Calu3 (cell line): Measurements from ENCODE around the gene ADGRD1. TPM values are rescaled to one million over a fixed set of nuclear protein-coding genes. Genes with fewer than 3 reads are reported as not detected.

Source experiments
- BruUV-seq: library from RNA; stranded (reverse); fragments of 400-500 nt; replicated peaks from 2 replicates; lab custom pipeline; 2021; lab: Mats Ljungman, UMichigan
- CTCF ChIA-PET: fragments of 300-600 bp; sonication (Branson Sonifier 250); formaldehyde crosslinking; loops from one replicate; lab custom pipeline; 2022; ENCODE audit warnings: antibody characterized with exemption; lab: Charles Lee
- DNase-seq: peaks from one replicate; pipeline ENCODE4 v3.0.0; 2022
- H3K27ac Mint-ChIP-seq: one replicate; pipeline ENCODE4 v1.8.0; 2022; ENCODE audit warnings: mixed read lengths; ENCODE audit not compliant: unreplicated experiment
- H3K27me3 Mint-ChIP-seq: one replicate; pipeline ENCODE4 v1.8.0; 2022; ENCODE audit warnings: mixed read lengths; ENCODE audit not compliant: unreplicated experiment
- H3K36me3 Mint-ChIP-seq: one replicate; pipeline ENCODE4 v1.8.0; 2022; ENCODE audit warnings: mild to moderate bottlenecking, moderate library complexity, mixed read lengths; ENCODE audit not compliant: insufficient read depth, unreplicated experiment
- H3K4me1 Mint-ChIP-seq: one replicate; pipeline ENCODE4 v1.8.0; 2022; ENCODE audit warnings: mild to moderate bottlenecking, low read depth, mixed read lengths; ENCODE audit not compliant: unreplicated experiment
- H3K4me3 Mint-ChIP-seq: one replicate; pipeline ENCODE4 v1.8.0; 2022; ENCODE audit warnings: mild to moderate bottlenecking, low read depth, moderate library complexity, mixed read lengths; ENCODE audit not compliant: unreplicated experiment
- H3K9me3 Mint-ChIP-seq: one replicate; pipeline ENCODE4 v1.8.0; 2022; ENCODE audit warnings: low read depth, mixed read lengths; ENCODE audit not compliant: unreplicated experiment
- intact Hi-C: fragments of 100-400 bp; cut with micrococcal nuclease; formaldehyde crosslinking; loops from one replicate; pipeline ENCODE4 v1.10.0; 2022; ENCODE audit not compliant: unreplicated experiment
- total RNA-seq: library from RNA; stranded (reverse); gene quantifications from 2 replicates; pipeline ENCODE4 v1.2.3, GENCODE V29; 2022
- TF ChIP-seq, protein P1 (sequence below): fragments of 200-600 bp; IDR thresholded peaks from one replicate; pipeline ENCODE4 v1.8.0; 2022; ENCODE audit warnings: antibody characterized with exemption; ENCODE audit not compliant: unreplicated experiment

The ADGRD1 gene
- total RNA-seq, 1 experiment from 2014 or later = not detected

DNA sequence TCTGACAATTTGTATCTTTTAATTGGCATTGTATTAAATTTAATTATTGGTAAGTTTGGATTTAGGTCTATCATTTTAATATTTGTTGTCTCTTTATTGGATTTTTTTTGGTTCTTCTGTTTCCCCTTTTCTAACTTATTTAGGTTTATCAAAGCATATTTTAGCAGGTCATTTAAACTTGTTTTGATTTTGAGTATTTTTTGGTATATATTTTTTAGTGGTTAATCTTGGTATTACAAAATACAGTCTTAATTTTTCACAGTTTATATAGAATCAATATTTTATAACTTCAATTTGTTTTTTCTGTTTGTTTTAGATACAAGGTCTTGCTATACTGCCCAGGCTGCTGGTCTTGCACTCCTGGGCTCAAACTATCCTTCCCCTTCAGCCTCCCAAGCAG, 15.5 kb upstream of the ADGRD1 start:
- intact Hi-C loops = no loop called here
- BruUV-seq = no TSS peak
- TF ChIP-seq, protein P1, sequence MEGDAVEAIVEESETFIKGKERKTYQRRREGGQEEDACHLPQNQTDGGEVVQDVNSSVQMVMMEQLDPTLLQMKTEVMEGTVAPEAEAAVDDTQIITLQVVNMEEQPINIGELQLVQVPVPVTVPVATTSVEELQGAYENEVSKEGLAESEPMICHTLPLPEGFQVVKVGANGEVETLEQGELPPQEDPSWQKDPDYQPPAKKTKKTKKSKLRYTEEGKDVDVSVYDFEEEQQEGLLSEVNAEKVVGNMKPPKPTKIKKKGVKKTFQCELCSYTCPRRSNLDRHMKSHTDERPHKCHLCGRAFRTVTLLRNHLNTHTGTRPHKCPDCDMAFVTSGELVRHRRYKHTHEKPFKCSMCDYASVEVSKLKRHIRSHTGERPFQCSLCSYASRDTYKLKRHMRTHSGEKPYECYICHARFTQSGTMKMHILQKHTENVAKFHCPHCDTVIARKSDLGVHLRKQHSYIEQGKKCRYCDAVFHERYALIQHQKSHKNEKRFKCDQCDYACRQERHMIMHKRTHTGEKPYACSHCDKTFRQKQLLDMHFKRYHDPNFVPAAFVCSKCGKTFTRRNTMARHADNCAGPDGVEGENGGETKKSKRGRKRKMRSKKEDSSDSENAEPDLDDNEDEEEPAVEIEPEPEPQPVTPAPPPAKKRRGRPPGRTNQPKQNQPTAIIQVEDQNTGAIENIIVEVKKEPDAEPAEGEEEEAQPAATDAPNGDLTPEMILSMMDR = no peak
- H3K36me3 Mint-ChIP-seq = no peaks in the 10 kb centered on the region
- no peak overlapping the region for H3K27ac Mint-ChIP-seq
- H3K27me3 Mint-ChIP-seq = peaks cover 20% of the 10 kb centered on the region
- H3K4me3 Mint-ChIP-seq = no peak overlapping the region
- peaks cover 6% of the 10 kb centered on the region for H3K9me3 Mint-ChIP-seq
- no peaks in the 10 kb centered on the region for H3K4me1 Mint-ChIP-seq
- CTCF ChIA-PET = no interaction called here
- no peak for DNase-seq

- Mint-ChIP-seq H3K9me3 (peaks cover 12% of the 10 kb centered on the region), H3K27me3 (peaks cover 25% of the 10 kb centered on the region), H3K27ac (no peak overlapping the region), H3K4me3 (no peak overlapping the region), H3K4me1 (no peaks in the 10 kb centered on the region), H3K36me3 (no peaks in the 10 kb centered on the region)
- intact Hi-C loops = no loop called here
- TF ChIP-seq, protein P1 = no peak
- no TSS peak for BruUV-seq
- CTCF ChIA-PET = no interaction called here
- DNase-seq = no peak
Measured at GRCh38 chr12:130944878-130945277, 8.8 kb upstream of the ADGRD1 start.

DNA sequence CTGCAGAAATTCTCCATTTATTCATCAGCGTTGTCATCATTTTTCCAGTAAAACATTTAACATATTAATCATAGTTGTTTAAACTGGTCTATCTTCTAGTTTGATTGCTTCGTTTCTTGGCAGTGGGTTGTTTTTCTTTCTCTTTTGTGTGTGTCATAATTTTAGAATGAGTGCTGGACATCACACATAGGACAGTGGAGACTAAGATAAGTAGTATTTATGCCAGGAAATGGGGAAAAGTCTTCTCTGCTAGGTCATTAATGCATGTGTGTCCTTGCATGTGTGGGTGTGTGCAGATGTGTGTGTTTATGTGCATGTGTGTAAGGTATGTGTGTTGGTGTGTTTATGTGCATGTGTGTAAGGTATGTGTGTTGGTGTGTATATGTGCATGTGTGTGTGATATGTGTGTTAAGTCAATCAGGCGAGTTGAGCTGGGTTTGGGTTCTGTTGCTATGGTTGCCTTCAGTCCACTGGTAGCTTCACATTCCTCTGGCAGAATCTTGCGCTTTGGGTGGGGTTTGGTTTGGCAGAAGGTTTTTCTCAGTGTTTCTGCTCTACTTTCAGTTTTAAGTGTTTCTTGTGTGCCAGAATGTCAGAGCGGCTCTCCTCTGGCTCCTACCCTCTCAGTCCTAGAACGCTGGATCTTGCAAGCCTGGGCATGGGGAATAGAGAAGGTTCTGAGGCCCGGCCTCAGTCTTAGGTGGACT, 7.8 kb upstream of the ADGRD1 start:
- H3K27me3 Mint-ChIP-seq = peaks cover 25% of the 10 kb centered on the region
- peaks cover 10% of the 10 kb centered on the region for H3K9me3 Mint-ChIP-seq
- H3K4me1 Mint-ChIP-seq = no peaks in the 10 kb centered on the region
- no peaks in the 10 kb centered on the region for H3K36me3 Mint-ChIP-seq
- CTCF ChIA-PET = no interaction called here
- intact Hi-C loops = no loop called here
- TF ChIP-seq, protein P1 = no peak
- BruUV-seq = no TSS peak
- H3K4me3 Mint-ChIP-seq = no peak overlapping the region
- H3K27ac Mint-ChIP-seq = no peak overlapping the region
- DNase-seq = no peak

GRCh38 chr12:130947028-130947613, 6.6 kb upstream of the ADGRD1 start:
- DNase-seq = no peak
- Mint-ChIP-seq H3K36me3 (no peaks in the 10 kb centered on the region), H3K4me3 (no peak overlapping the region), H3K9me3 (peaks cover 10% of the 10 kb centered on the region), H3K4me1 (no peaks in the 10 kb centered on the region), H3K27me3 (peaks cover 33% of the 10 kb centered on the region), H3K27ac (no peak overlapping the region)
- CTCF ChIA-PET = no interaction called here
- no TSS peak for BruUV-seq
- TF ChIP-seq, protein P1 = no peak
- intact Hi-C loops = no loop called here
